DND-41 (cell line): Measurements from ENCODE around the gene KIF26A.

Experiments
- ATAC-seq: fragments of 200-7000 bp; cut with Tn5 transposase; 3 replicates; pipeline ENCODE4 v1.9.1; 2021; ENCODE audit warnings: low read depth; ENCODE audit not compliant: insufficient read depth
- DNase-seq: peaks from one replicate; pipeline ENCODE4 v3.0.0-alpha.2; 2020
- H2AFZ ChIP-seq: 2 replicates; pipeline ENCODE4 v1.6.0; 2012; ENCODE audit warnings: low read depth, low read length
- H3K27ac ChIP-seq: 2 replicates; pipeline ENCODE4 v1.5.1; 2012; ENCODE audit warnings: low read length, inconsistent platforms
- H3K27me3 ChIP-seq: fragments of 200-600 bp; sonication (generic); 2 replicates; pipeline ENCODE4 v1.6.0; 2012; ENCODE audit warnings: low read length, mild to moderate bottlenecking, inconsistent platforms; ENCODE audit not compliant: insufficient read depth, poor library complexity
- H3K36me3 ChIP-seq: 2 replicates; pipeline ENCODE4 v1.5.1; 2012; ENCODE audit warnings: low read length, inconsistent platforms; ENCODE audit not compliant: insufficient read depth
- H3K4me1 ChIP-seq: 2 replicates; pipeline ENCODE4 v1.5.1; 2012; ENCODE audit warnings: mild to moderate bottlenecking, low read length; ENCODE audit not compliant: insufficient read depth
- H3K4me2 ChIP-seq: 2 replicates; pipeline ENCODE4 v1.6.0; 2012; ENCODE audit warnings: mild to moderate bottlenecking, moderate library complexity, low read length, inconsistent platforms; ENCODE audit not compliant: insufficient read depth
- H3K4me3 ChIP-seq, 2 experiments: fragments of 200-600 bp in 1 of 2; shearing (Covaris generic) in 1 of 2; 2 replicates each; pipeline ENCODE4 v1.5.1; 2012 to 2016; ENCODE audit warnings: inconsistent platforms in 2 of 2, low read length in 2 of 2, mild to moderate bottlenecking in 2 of 2, low read depth in 1 of 2, moderate library complexity in 1 of 2
- H3K79me2 ChIP-seq: 2 replicates; pipeline ENCODE4 v1.6.0; 2012; ENCODE audit warnings: low read length, inconsistent platforms; ENCODE audit not compliant: insufficient read depth
- H3K9ac ChIP-seq: 2 replicates; pipeline ENCODE4 v1.6.0; 2012; ENCODE audit warnings: low read depth, mild to moderate bottlenecking, inconsistent platforms, low read length, moderate library complexity
- H3K9me3 ChIP-seq: 2 replicates; pipeline ENCODE4 v1.5.1; 2012; ENCODE audit warnings: low read length, moderate library complexity, mild to moderate bottlenecking, inconsistent platforms; ENCODE audit not compliant: insufficient read depth, severe bottlenecking
- H4K20me1 ChIP-seq: 2 replicates; pipeline ENCODE4 v1.6.0; 2012; ENCODE audit warnings: low read length; ENCODE audit not compliant: insufficient read depth
- EZH2 ChIP-seq: IDR thresholded peaks from 3 replicates; pipeline ENCODE4 v1.6.1; 2012; ENCODE audit warnings: borderline replicate concordance, low read depth, mild to moderate bottlenecking, moderate library complexity, low read length, inconsistent platforms; ENCODE audit not compliant: severe bottlenecking
- TF ChIP-seq, protein P1 (sequence below): IDR thresholded peaks from 2 replicates; pipeline ENCODE4 v1.5.1; 2012; ENCODE audit warnings: borderline replicate concordance, low read length, moderate library complexity, mild to moderate bottlenecking; ENCODE audit not compliant: poor library complexity, severe bottlenecking; ENCODE audit errors: extremely low read depth

KIF26A gene

DNA sequence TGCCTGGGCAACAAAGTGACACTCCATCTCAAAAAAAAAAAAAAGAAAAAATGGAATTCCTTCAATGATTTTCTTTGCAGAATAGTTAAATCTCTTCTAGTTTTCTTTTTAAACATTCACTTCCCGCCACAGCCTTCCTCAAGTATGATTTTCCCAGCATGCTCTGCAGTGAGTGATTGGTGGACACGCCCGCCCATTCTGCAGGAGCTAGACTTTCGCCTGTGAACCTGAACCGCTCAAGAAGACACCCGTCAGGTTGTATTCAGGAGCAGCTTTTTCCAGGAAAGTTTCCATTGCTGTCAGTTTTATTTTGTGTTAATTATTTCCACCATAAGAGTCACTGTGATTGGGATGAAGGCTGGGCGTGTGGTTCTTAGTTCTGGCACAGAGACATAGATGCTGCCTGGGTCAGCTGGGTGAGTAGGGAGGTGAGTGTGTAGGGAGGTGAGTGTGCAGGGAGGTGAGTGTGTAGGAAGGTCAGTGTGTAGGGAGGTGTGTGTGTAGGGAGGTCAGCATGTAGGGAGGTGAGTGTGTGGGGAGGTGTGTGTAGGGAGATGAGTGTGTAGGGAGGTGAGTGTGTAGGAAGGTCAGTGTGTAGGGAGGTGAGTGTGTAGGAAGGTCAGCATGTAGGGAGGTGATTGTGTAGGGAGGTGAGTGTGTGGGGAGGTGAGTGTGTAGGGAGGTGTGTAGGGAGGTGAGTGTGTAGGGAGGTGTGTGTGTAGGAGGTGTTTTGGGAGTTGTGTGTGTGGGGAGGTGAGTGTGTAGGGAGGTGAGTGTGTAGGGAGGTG is 76.2 kb downstream of the KIF26A start:
- ATAC-seq (no peak), DNase-seq (no peak)
- TF ChIP-seq, protein P1, sequence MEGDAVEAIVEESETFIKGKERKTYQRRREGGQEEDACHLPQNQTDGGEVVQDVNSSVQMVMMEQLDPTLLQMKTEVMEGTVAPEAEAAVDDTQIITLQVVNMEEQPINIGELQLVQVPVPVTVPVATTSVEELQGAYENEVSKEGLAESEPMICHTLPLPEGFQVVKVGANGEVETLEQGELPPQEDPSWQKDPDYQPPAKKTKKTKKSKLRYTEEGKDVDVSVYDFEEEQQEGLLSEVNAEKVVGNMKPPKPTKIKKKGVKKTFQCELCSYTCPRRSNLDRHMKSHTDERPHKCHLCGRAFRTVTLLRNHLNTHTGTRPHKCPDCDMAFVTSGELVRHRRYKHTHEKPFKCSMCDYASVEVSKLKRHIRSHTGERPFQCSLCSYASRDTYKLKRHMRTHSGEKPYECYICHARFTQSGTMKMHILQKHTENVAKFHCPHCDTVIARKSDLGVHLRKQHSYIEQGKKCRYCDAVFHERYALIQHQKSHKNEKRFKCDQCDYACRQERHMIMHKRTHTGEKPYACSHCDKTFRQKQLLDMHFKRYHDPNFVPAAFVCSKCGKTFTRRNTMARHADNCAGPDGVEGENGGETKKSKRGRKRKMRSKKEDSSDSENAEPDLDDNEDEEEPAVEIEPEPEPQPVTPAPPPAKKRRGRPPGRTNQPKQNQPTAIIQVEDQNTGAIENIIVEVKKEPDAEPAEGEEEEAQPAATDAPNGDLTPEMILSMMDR, result no peak
- TF ChIP-seq EZH2, result no peak
- Histone ChIP-seq H3K36me3 (no peaks in the 10 kb centered on the region), H3K27ac (no peak overlapping the region), H3K27me3 (peaks cover 4% of the 10 kb centered on the region), H3K4me2 (no peak overlapping the region), H3K4me1 (no peaks in the 10 kb centered on the region), H3K4me3 (no peak overlapping the region), H3K9me3 (no peaks in the 10 kb centered on the region), H3K79me2 (no peaks in the 10 kb centered on the region), H2AFZ (no peak overlapping the region), H3K9ac (no peak overlapping the region), H4K20me1 (no peaks in the 10 kb centered on the region; the same call in 1 of the 2 replicates)

DNA sequence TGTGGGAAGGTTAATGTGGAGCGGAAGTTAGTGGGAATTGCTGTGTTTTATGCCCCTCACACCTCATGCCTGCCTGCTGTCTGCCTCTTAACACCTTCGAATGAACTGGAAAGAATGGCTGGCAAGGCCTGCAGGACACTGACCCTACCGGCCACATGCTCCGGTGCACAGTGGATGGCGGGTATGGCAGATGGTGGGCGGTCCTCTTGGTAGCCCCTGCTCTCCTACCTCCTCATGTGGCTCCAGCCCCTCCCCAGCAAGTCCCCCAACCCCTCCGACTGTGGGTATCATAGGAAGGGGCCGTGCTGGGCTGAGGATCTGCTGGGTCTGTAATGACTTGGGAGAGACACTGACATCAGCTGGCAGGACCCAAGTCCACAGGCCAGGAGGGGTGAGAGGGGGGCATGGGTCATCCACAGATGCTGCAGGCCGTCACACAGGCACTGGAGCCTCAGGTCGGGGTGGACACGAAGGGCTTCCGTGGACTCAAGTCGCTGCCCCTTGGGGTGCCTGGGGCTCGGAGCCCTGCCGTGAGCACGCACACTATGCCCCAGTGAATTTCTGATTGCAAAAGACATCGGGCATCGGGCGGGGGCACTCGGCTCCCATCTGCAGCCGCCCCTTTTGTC is 77.4 kb downstream of the KIF26A start:
- Histone ChIP-seq H3K4me1 (no peaks in the 10 kb centered on the region), H3K9ac (no peak overlapping the region), H3K27ac (no peak overlapping the region), H3K4me2 (no peak overlapping the region), H4K20me1 (no peaks in the 10 kb centered on the region; the same call in 1 of the 2 replicates), H3K27me3 (peaks cover 4% of the 10 kb centered on the region), H2AFZ (no peak overlapping the region), H3K36me3 (no peaks in the 10 kb centered on the region), H3K4me3 (no peak overlapping the region), H3K9me3 (no peaks in the 10 kb centered on the region), H3K79me2 (no peaks in the 10 kb centered on the region)
- no peak for TF ChIP-seq EZH2
- TF ChIP-seq, protein P1, result no peak
- ATAC-seq (no peak), DNase-seq (no peak)

DNA sequence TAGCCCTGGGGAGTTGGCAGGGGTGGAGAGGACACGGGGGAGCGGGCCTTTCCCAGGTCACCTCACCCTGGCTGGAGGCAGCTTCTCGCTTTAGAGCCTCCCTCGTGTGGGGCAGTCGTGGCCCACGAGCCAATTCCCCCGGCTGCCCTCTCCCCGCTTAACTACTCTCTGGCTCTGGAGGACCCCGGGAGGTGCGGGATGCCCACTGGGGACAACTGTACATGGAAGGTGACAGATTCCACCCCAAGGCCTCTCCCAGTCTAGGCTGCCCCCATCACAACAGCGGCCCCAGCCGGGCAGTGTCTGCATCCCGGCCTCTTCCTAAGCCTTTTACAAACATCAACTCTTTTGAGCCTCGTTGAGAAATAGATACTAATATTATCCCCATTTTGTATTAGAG is 78.1 kb downstream of the KIF26A start:
- no peaks in the 10 kb centered on the region for H3K36me3 ChIP-seq
- no peak for DNase-seq
- H3K4me2 ChIP-seq, result no peak overlapping the region
- H2AFZ ChIP-seq, result no peak overlapping the region
- no peak for ATAC-seq
- H3K27ac ChIP-seq, result no peak overlapping the region
- no peak for TF ChIP-seq EZH2
- TF ChIP-seq, protein P1, result no peak
- H3K79me2 ChIP-seq, result no peaks in the 10 kb centered on the region
- no peak overlapping the region for H3K9ac ChIP-seq
- H4K20me1 ChIP-seq, result no peaks in the 10 kb centered on the region; the same call in 1 of the 2 replicates
- H3K27me3 ChIP-seq, result peaks cover 4% of the 10 kb centered on the region
- H3K4me3 ChIP-seq, result no peak overlapping the region
- no peaks in the 10 kb centered on the region for H3K4me1 ChIP-seq
- H3K9me3 ChIP-seq, result no peaks in the 10 kb centered on the region
